SK-N-SH treated with all-trans-retinoic acid at 6 μM for 48 hours (cell line): ENCODE measurements around the gene AP3B1.
A peak's percentile ranks its signal among the peaks of the same experiment; 100 is the strongest.

Experiments
- ATAC-seq: fragments of 200-7000 bp; cut with Tn5 transposase; 3 replicates; pipeline ENCODE4 v1.9.1; 2020; ENCODE audit warnings: mild to moderate bottlenecking, moderate library complexity
- ARNTL ChIP-seq: fragments of 450-650 bp; formaldehyde crosslinking; IDR thresholded peaks from 2 replicates; pipeline ENCODE4 v1.5.0; 2020; ENCODE audit warnings: low read depth, mild to moderate bottlenecking, moderate library complexity, borderline replicate concordance
- BACH2 ChIP-seq: fragments of 250-450 bp; sonication (Bioruptor Pico); IDR thresholded peaks from 2 replicates; pipeline ENCODE4 v1.9.0; 2021; ENCODE audit warnings: mild to moderate bottlenecking, borderline replicate concordance
- CREB5 ChIP-seq: fragments of 250-450 bp; sonication (Bioruptor Pico); IDR thresholded peaks from 2 replicates; pipeline ENCODE4 v1.5.1; 2020; ENCODE audit warnings: low read depth, mild to moderate bottlenecking, moderate library complexity
- CSDC2 ChIP-seq: fragments of 250-450 bp; sonication (Bioruptor Pico); IDR thresholded peaks from 2 replicates; pipeline ENCODE4 v1.5.0; 2020; ENCODE audit warnings: mild to moderate bottlenecking, moderate library complexity
- CSRNP3 ChIP-seq: fragments of 250-450 bp; sonication (Bioruptor Pico); IDR thresholded peaks from 2 replicates; pipeline ENCODE4 v1.5.1; 2021; ENCODE audit warnings: mild to moderate bottlenecking, moderate library complexity
- ESRRG ChIP-seq: fragments of 250-450 bp; sonication (Bioruptor Pico); IDR thresholded peaks from 2 replicates; pipeline ENCODE4 v1.6.1; 2021; ENCODE audit warnings: mild to moderate bottlenecking
- GLIS3 ChIP-seq: fragments of 250-450 bp; sonication (Bioruptor Pico); IDR thresholded peaks from 2 replicates; pipeline ENCODE4 v1.5.0; 2020; ENCODE audit warnings: mild to moderate bottlenecking, moderate library complexity
- ISL1 ChIP-seq: fragments of 250-450 bp; sonication (Bioruptor Pico); IDR thresholded peaks from 2 replicates; pipeline ENCODE4 v2.1.2; 2022; ENCODE audit warnings: mild to moderate bottlenecking, moderate library complexity
- POU6F1 ChIP-seq: fragments of 250-450 bp; sonication (Bioruptor Pico); IDR thresholded peaks from 2 replicates; pipeline ENCODE4 v1.8.0; 2021; ENCODE audit warnings: low read depth, mild to moderate bottlenecking, moderate library complexity, borderline replicate concordance
- PPARA ChIP-seq: fragments of 250-450 bp; sonication (Bioruptor Pico); IDR thresholded peaks from 2 replicates; pipeline ENCODE4 v1.5.0; 2020; ENCODE audit warnings: mild to moderate bottlenecking, borderline replicate concordance
- SNAI2 ChIP-seq: fragments of 250-450 bp; sonication (Bioruptor Pico); IDR thresholded peaks from 2 replicates; pipeline ENCODE4 v1.5.0; 2020; ENCODE audit warnings: mild to moderate bottlenecking, moderate library complexity
- TCF4 ChIP-seq: fragments of 250-450 bp; sonication (Bioruptor Pico); IDR thresholded peaks from 2 replicates; pipeline ENCODE4 v1.8.0; 2021; ENCODE audit warnings: mild to moderate bottlenecking, moderate library complexity, borderline replicate concordance
- TSHZ2 ChIP-seq: fragments of 250-450 bp; sonication (Bioruptor Pico); IDR thresholded peaks from 2 replicates; pipeline ENCODE4 v1.5.0; 2020; ENCODE audit warnings: mild to moderate bottlenecking, moderate library complexity
- ZC3H10 ChIP-seq: fragments of 250-450 bp; sonication (Bioruptor Pico); IDR thresholded peaks from 2 replicates; pipeline ENCODE4 v1.5.1; 2021; ENCODE audit warnings: mild to moderate bottlenecking, moderate library complexity
- ZFP30 ChIP-seq: fragments of 450-650 bp; formaldehyde crosslinking; IDR thresholded peaks from 2 replicates; pipeline ENCODE4 v1.5.0; 2022; ENCODE audit warnings: mild to moderate bottlenecking, moderate library complexity
- ZNF565 ChIP-seq: fragments of 450-650 bp; formaldehyde crosslinking; conservative IDR thresholded peaks from 2 replicates; pipeline ENCODE4 v1.5.0; 2020; ENCODE audit warnings: low read depth, mild to moderate bottlenecking, moderate library complexity
- ZNF70 ChIP-seq: fragments of 450-650 bp; formaldehyde crosslinking; IDR thresholded peaks from 2 replicates; pipeline ENCODE4 v1.5.0; 2020; ENCODE audit warnings: mild to moderate bottlenecking, moderate library complexity
- ZNF8 ChIP-seq: fragments of 450-650 bp; formaldehyde crosslinking; IDR thresholded peaks from 2 replicates; pipeline ENCODE4 v1.5.0; 2020; ENCODE audit warnings: mild to moderate bottlenecking, moderate library complexity

AP3B1 gene

GRCh38 chr5:77972469-77973252 is 321.8 kb downstream of the AP3B1 start:
- peak; percentile 79 for ATAC-seq
- no peak for TF ChIP-seq ZFP30 (CRISPR knock-in tag)
- TF ChIP-seq PPARA, result no peak
- no peak for TF ChIP-seq BACH2 (CRISPR knock-in tag)
- TF ChIP-seq ZNF70 (CRISPR knock-in tag), result no peak
- no peak for TF ChIP-seq CSDC2 (CRISPR knock-in tag)
- TF ChIP-seq CSRNP3 (CRISPR knock-in tag), result no peak
- TF ChIP-seq SNAI2 (CRISPR knock-in tag), result no peak
- no peak for TF ChIP-seq ESRRG (CRISPR knock-in tag)
- TF ChIP-seq POU6F1 (CRISPR knock-in tag), result no peak
- no peak for TF ChIP-seq ZC3H10 (CRISPR knock-in tag)
- no peak for TF ChIP-seq TCF4
- TF ChIP-seq ARNTL (CRISPR knock-in tag), result no peak

GRCh38 chr5:77971776-77972468 is 322.6 kb downstream of the AP3B1 start:
- TF ChIP-seq TCF4 (peak; percentile 39; the same call in 1 of the 2 replicates), ZNF565 (no peak)
- peak; percentile 59 for ATAC-seq

GRCh38 chr5:77970891-77971290 is 323.6 kb downstream of the AP3B1 start:
- no peak for ATAC-seq
- TF ChIP-seq ISL1 (CRISPR knock-in tag) (no peak), GLIS3 (CRISPR knock-in tag) (no peak), TSHZ2 (CRISPR knock-in tag) (no peak)

GRCh38 chr5:77963795-77964194 is 330.7 kb downstream of the AP3B1 start:
- TF ChIP-seq ZNF8 (CRISPR knock-in tag), result no peak
- ATAC-seq, result no peak

- no peak for TF ChIP-seq SNAI2 (CRISPR knock-in tag)
- no peak for TF ChIP-seq CSRNP3 (CRISPR knock-in tag)
- no peak for TF ChIP-seq ZFP30 (CRISPR knock-in tag)
- no peak for TF ChIP-seq GLIS3 (CRISPR knock-in tag)
- no peak for TF ChIP-seq TSHZ2 (CRISPR knock-in tag)
- TF ChIP-seq PPARA, result no peak
- TF ChIP-seq ZNF565, result no peak
- no peak for TF ChIP-seq CREB5 (CRISPR knock-in tag)
- no peak for TF ChIP-seq ZC3H10 (CRISPR knock-in tag)
- no peak for TF ChIP-seq ZNF8 (CRISPR knock-in tag)
Measured at GRCh38 chr5:77960863-77961396, 333.6 kb downstream of the AP3B1 start.

More at GRCh38 chr5:77960863-77961396, 333.6 kb downstream of the AP3B1 start:
- no peak for ATAC-seq
